ENCODE measurements around the gene NDST1. TPM values are rescaled to one million over a fixed set of nuclear protein-coding genes. Genes with fewer than 3 reads are reported as not detected.

The NDST1 gene
- polyA plus RNA-seq, 1 donor (not counting 4 experiments of a cell fraction or from before 2014, with no cell fraction given) = 24.9 TPM

DNA sequence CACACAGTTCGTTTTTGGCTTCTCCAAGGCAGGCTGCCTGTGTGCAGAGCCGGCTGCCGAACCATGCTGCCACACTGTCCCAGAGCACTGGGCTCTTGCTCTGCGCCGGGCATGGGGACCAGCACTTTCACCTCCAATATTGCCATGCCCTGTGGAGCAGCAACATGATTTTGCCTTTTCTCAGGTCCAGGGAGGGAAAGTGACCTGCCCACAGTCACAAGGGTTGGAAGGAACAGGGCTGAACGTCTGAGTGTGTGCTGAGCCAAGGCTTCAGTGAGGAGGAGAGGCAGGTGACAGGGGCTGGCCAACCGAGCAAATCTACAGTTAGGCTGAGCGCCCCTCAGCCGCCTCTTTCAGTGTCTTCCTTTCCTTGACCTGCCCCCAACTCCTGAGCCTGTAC lies 98.5 kb downstream of the NDST1 start:
- DNase-seq (ENCODE audit: low read depth, low spot score) (no peak), FAIRE-seq (no peak)
- Histone ChIP-seq H2AFZ (ENCODE audit: control insufficient read depth, low read length) (no peak overlapping the region), H3K4me2 (ENCODE audit: control insufficient read depth, extremely low read depth, insufficient read depth, low read depth, low read length) (no peak overlapping the region), H3K4me3 (ENCODE audit: control insufficient read depth in 2 of 3, extremely low read depth in 1 of 3, insufficient read depth in 2 of 3, low read depth in 1 of 3, low read length in 3 of 3) (no peak overlapping the region), H3K27me3 (ENCODE audit: control insufficient read depth, extremely low read depth, insufficient read depth, low read length) (no peaks in the 10 kb centered on the region), H3K27ac (ENCODE audit: control insufficient read depth, insufficient read depth, low read length) (no peak overlapping the region), H3K9me3 (ENCODE audit: control insufficient read depth, low read depth, low read length) (no peaks in the 10 kb centered on the region), H3K79me2 (ENCODE audit: control insufficient read depth, insufficient read depth, low read length) (no peaks in the 10 kb centered on the region), H3K36me3 (ENCODE audit: control insufficient read depth in 2 of 2, extremely low read depth in 1 of 2, insufficient read depth in 2 of 2, low read length in 2 of 2) (no peaks in the 10 kb centered on the region), H4K20me1 (ENCODE audit: control insufficient read depth, extremely low read depth, insufficient read depth, low read length) (no peaks in the 10 kb centered on the region), H3K9me1 (ENCODE audit: control insufficient read depth, extremely low read depth, insufficient read depth, low read length) (no peaks in the 10 kb centered on the region), H3K9ac (ENCODE audit: control insufficient read depth, extremely low read depth, insufficient read depth, low read length) (no peak overlapping the region), H3K4me1 (ENCODE audit: control insufficient read depth, extremely low read depth, insufficient read depth, low read length) (peaks cover 9% of the 10 kb centered on the region)
- TF ChIP-seq, protein P1, sequence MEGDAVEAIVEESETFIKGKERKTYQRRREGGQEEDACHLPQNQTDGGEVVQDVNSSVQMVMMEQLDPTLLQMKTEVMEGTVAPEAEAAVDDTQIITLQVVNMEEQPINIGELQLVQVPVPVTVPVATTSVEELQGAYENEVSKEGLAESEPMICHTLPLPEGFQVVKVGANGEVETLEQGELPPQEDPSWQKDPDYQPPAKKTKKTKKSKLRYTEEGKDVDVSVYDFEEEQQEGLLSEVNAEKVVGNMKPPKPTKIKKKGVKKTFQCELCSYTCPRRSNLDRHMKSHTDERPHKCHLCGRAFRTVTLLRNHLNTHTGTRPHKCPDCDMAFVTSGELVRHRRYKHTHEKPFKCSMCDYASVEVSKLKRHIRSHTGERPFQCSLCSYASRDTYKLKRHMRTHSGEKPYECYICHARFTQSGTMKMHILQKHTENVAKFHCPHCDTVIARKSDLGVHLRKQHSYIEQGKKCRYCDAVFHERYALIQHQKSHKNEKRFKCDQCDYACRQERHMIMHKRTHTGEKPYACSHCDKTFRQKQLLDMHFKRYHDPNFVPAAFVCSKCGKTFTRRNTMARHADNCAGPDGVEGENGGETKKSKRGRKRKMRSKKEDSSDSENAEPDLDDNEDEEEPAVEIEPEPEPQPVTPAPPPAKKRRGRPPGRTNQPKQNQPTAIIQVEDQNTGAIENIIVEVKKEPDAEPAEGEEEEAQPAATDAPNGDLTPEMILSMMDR (optimal IDR thresholded peaks at IDR 0.05 in 1 of 3, IDR thresholded peaks at IDR 0.05 in 1 of 3, conservative IDR thresholded peaks at IDR 0.05 in 1 of 3; ENCODE audit: extremely low read depth in 1 of 3, insufficient read depth in 2 of 3, low read length in 3 of 3) = no peak
- no peak for TF ChIP-seq EZH2 (IDR thresholded peaks at IDR 0.05; ENCODE audit: low read length)
- dilution Hi-C loops (cut with MboI; ENCODE audit: extremely low pct_ligation_motif_present, low sequenced_read_pairs) = no loop called here

GRCh38 chr5:150607105-150607504 lies 99.2 kb downstream of the NDST1 start:
- H3K79me2 ChIP-seq (ENCODE audit: control insufficient read depth, insufficient read depth, low read length) = no peaks in the 10 kb centered on the region
- TF ChIP-seq, protein P1 (optimal IDR thresholded peaks at IDR 0.05 in 1 of 3, IDR thresholded peaks at IDR 0.05 in 1 of 3, conservative IDR thresholded peaks at IDR 0.05 in 1 of 3; ENCODE audit: extremely low read depth in 1 of 3, insufficient read depth in 2 of 3, low read length in 3 of 3) = no peak
- TF ChIP-seq EZH2 (IDR thresholded peaks at IDR 0.05; ENCODE audit: low read length) = no peak
- H3K27ac ChIP-seq (ENCODE audit: control insufficient read depth, insufficient read depth, low read length) = no peak overlapping the region
- no peaks in the 10 kb centered on the region for H3K9me1 ChIP-seq (ENCODE audit: control insufficient read depth, extremely low read depth, insufficient read depth, low read length)
- no peak for DNase-seq (ENCODE audit: low read depth, low spot score)
- H3K4me1 ChIP-seq (ENCODE audit: control insufficient read depth, extremely low read depth, insufficient read depth, low read length) = peaks cover 6% of the 10 kb centered on the region
- H3K9me3 ChIP-seq (ENCODE audit: control insufficient read depth, low read depth, low read length) = no peaks in the 10 kb centered on the region
- H2AFZ ChIP-seq (ENCODE audit: control insufficient read depth, low read length) = no peak overlapping the region
- H4K20me1 ChIP-seq (ENCODE audit: control insufficient read depth, extremely low read depth, insufficient read depth, low read length) = no peaks in the 10 kb centered on the region
- H3K4me2 ChIP-seq (ENCODE audit: control insufficient read depth, extremely low read depth, insufficient read depth, low read depth, low read length) = no peak overlapping the region
- no peaks in the 10 kb centered on the region for H3K36me3 ChIP-seq (ENCODE audit: control insufficient read depth in 2 of 2, extremely low read depth in 1 of 2, insufficient read depth in 2 of 2, low read length in 2 of 2)
- no peaks in the 10 kb centered on the region for H3K27me3 ChIP-seq (ENCODE audit: control insufficient read depth, extremely low read depth, insufficient read depth, low read length)
- H3K9ac ChIP-seq (ENCODE audit: control insufficient read depth, extremely low read depth, insufficient read depth, low read length) = no peak overlapping the region
- FAIRE-seq = no peak
- dilution Hi-C loops (cut with MboI; ENCODE audit: extremely low pct_ligation_motif_present, low sequenced_read_pairs) = no loop called here
- no peak overlapping the region for H3K4me3 ChIP-seq (ENCODE audit: control insufficient read depth in 2 of 3, extremely low read depth in 1 of 3, insufficient read depth in 2 of 3, low read depth in 1 of 3, low read length in 3 of 3)

Other genes with a start within 250 kb of the NDST1 start
- gene CAMK2A, start 218.4 kb upstream of the NDST1 start, polyA plus RNA-seq = 0.03 to 0.05 TPM in 2 of 3 replicates, not detected in the other
- gene ARSI, start 205.2 kb upstream of the NDST1 start, polyA plus RNA-seq = 1.7 to 3.8 TPM (median 2.4 TPM) in 3 replicates
- 7.9 to 23.3 TPM (median 13.6 TPM) in 3 replicates for gene TCOF1, start 150.4 kb upstream of the NDST1 start, polyA plus RNA-seq
- 0.71 to 1.8 TPM (median 1.3 TPM) in 3 replicates for gene CD74, start 95.2 kb upstream of the NDST1 start, polyA plus RNA-seq
- gene RPS14, start 58.4 kb upstream of the NDST1 start, polyA plus RNA-seq = 3,540 to 4,624 TPM (median 3,588 TPM) in 3 replicates
- gene SYNPO, start 132.5 kb downstream of the NDST1 start, polyA plus RNA-seq = 6.0 to 11.2 TPM (median 10.7 TPM) in 3 replicates
- gene MYOZ3, start 153.1 kb downstream of the NDST1 start, polyA plus RNA-seq = 0.03 to 0.05 TPM in 2 of 3 replicates, not detected in the other
- 26.2 to 52.4 TPM (median 34.7 TPM) in 3 replicates for gene RBM22, start 192.9 kb downstream of the NDST1 start, polyA plus RNA-seq